B cell (primary cell): ENCODE measurements around the gene SPTBN1.

Source experiments
- CTCF ChIP-seq: fragments of 200-600 bp; IDR thresholded peaks from one replicate; pipeline ENCODE4 v1.8.0; 2022; ENCODE audit warnings: antibody characterized with exemption, mild to moderate bottlenecking
- EZH2 ChIP-seq: IDR thresholded peaks from 2 replicates; pipeline ENCODE4 v1.6.1; 2012; ENCODE audit warnings: borderline replicate concordance, low read depth, mild to moderate bottlenecking, moderate library complexity, low read length; ENCODE audit not compliant: insufficient read depth, poor library complexity, severe bottlenecking

- no peak for TF ChIP-seq CTCF
- no peak for TF ChIP-seq EZH2
These were observed 114.3 kb downstream of the SPTBN1 start for GRCh38 chr2:54570321-54570855.
